ENCODE measurements around the gene KIFBP. TPM values are rescaled to one million over a fixed set of nuclear protein-coding genes. Genes with fewer than 3 reads are reported as not detected.

Gene KIFBP
- total RNA-seq, 1 experiment from 2014 or later, result 26.9 TPM

DNA sequence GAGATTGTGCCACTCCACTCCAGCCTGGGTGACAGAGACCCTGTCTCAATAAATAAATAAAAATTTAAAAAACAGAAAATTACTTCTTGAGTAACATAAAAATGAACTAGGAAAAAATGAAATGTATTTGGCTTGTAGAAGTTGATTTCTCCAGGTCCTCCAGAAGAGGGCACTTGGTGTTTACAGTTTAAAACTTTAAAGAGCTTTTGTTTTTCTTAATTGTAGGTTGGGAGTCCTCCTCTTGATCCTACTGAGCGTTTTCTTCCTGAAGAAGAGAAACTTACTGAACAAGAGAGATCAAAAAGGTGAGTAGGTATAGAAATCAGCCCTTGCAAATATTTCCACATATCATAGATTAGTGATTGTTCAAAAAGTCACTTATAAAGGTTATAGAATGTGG, 16.2 kb downstream of the KIFBP start:
- H3K27me3 ChIP-seq (ENCODE audit: insufficient read depth, low read length), result no peaks in the 10 kb centered on the region
- ATAC-seq (no peak), DNase-seq (ENCODE audit: low read depth, low spot score) (peak; percentile 18)
- TF ChIP-seq, protein P1, sequence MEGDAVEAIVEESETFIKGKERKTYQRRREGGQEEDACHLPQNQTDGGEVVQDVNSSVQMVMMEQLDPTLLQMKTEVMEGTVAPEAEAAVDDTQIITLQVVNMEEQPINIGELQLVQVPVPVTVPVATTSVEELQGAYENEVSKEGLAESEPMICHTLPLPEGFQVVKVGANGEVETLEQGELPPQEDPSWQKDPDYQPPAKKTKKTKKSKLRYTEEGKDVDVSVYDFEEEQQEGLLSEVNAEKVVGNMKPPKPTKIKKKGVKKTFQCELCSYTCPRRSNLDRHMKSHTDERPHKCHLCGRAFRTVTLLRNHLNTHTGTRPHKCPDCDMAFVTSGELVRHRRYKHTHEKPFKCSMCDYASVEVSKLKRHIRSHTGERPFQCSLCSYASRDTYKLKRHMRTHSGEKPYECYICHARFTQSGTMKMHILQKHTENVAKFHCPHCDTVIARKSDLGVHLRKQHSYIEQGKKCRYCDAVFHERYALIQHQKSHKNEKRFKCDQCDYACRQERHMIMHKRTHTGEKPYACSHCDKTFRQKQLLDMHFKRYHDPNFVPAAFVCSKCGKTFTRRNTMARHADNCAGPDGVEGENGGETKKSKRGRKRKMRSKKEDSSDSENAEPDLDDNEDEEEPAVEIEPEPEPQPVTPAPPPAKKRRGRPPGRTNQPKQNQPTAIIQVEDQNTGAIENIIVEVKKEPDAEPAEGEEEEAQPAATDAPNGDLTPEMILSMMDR (IDR thresholded peaks at IDR 0.05 in 2 of 3, conservative IDR thresholded peaks at IDR 0.05 in 1 of 3; ENCODE audit: borderline replicate concordance in 1 of 3, insufficient read depth in 1 of 3, low read depth in 2 of 3, low read length in 2 of 3), result peak; percentile 27 to 65 (median 41); a peak in 4 of 6 replicates
- peak; percentile 71 for TF ChIP-seq RAD21 (IDR thresholded peaks at IDR 0.05; ENCODE audit: low read depth)
- TF ChIP-seq, protein P2, sequence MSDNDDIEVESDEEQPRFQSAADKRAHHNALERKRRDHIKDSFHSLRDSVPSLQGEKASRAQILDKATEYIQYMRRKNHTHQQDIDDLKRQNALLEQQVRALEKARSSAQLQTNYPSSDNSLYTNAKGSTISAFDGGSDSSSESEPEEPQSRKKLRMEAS (IDR thresholded peaks at IDR 0.05), result no peak
- ChIA-PET CTCF (interaction anchor here (0.6 to 2.5 kb wide), 9 partner anchors 9 to 404 kb away, joined by 3 to 17 read pairs (median 5); no protein-coding TSS in a partner anchor), POLR2A (no interaction called here), RAD21 (ENCODE audit: low non-redundant PET in 1 of 2, low total read pairs in 2 of 2, uncharacterized antibody in 2 of 2, unreplicated experiment in 2 of 2) (interaction anchor here (0.5 to 1.3 kb wide), 3 partner anchors 173 to 388 kb away, joined by 3 read pairs; no protein-coding TSS in a partner anchor)
- H3K4me2 ChIP-seq (ENCODE audit: low read length), result no peak overlapping the region
- H4K20me1 ChIP-seq (ENCODE audit: insufficient read depth), result no peaks in the 10 kb centered on the region
- no peak overlapping the region for H3K27ac ChIP-seq (ENCODE audit: low read depth, low read length)
- no peaks in the 10 kb centered on the region for H3K4me1 ChIP-seq (ENCODE audit: control insufficient read depth in 1 of 2, insufficient read depth in 2 of 2, low read length in 2 of 2)
- no peaks in the 10 kb centered on the region for H3K9me2 ChIP-seq (ENCODE audit: insufficient read depth)
- no peak overlapping the region for H3K9ac ChIP-seq (ENCODE audit: low read length)
- H3K36me3 ChIP-seq (ENCODE audit: control insufficient read depth in 1 of 2, insufficient read depth in 2 of 2, low read length in 2 of 2), result peaks cover 5 to 12% of the 10 kb centered on the region in 2 experiments; a peak in 2 of 4 replicates
- no peak overlapping the region for H3K4me3 ChIP-seq (replicated peaks in 1 of 2; ENCODE audit: low read depth in 1 of 2, low read length in 2 of 2)
- no peak overlapping the region for H2AFZ ChIP-seq (ENCODE audit: low read depth, low read length, poor library complexity, severe bottlenecking)
- H3K9me3 ChIP-seq (ENCODE audit: control insufficient read depth in 1 of 2, insufficient read depth in 1 of 2, low read depth in 1 of 2, low read length in 2 of 2), result no peaks in the 10 kb centered on the region
- no peaks in the 10 kb centered on the region for H3K79me2 ChIP-seq (ENCODE audit: insufficient read depth, low read length)
- intact Hi-C loops (cut with micrococcal nuclease), result loop anchor here (1.0 to 10.0 kb wide), 3 partner anchors 88 to 387 kb away; no protein-coding TSS in a partner anchor
- no TSS peak for BruUV-seq (replicated peaks)

DNA sequence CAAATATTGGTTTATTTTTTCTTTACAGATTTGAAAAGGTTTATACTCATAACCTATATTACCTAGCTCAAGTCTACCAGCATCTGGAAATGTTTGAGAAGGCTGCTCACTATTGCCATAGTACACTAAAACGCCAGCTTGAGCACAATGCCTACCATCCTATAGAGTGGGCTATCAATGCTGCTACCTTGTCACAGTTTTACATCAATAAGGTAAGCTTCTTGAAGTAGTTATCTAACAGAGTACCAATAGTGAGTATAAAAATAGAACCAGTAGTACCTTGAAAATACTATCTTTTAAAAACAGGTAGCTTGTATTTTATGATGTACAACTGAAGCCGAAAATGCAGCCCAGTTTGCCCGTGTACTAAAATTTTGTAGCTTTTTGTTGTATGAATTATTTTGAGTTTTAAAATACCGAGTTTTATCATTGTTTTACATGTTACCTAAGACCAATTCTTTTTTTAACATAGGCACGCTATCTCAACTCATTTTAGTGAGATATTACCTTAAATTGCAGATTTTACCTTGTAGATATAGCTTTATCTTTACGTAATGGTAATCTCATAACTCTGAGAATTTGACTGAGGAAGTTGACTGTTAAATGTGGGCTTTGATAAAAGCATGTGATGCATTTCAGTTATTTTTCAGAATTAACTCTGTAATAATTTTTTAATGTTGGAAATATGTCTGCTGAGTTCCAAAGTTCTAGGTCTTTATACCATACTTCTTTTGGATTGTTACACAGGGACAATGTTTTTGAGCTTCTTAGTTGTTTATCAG, 17.3 kb downstream of the KIFBP start:
- CTCF ChIA-PET, result interaction anchor here (1.6 to 2.5 kb wide), 5 partner anchors 18 to 387 kb away, joined by 4 to 17 read pairs (median 11); no protein-coding TSS in a partner anchor
- intact Hi-C loops (cut with micrococcal nuclease), result loop anchor here (1.0 to 10.0 kb wide), 3 partner anchors 87 to 386 kb away; no protein-coding TSS in a partner anchor
- Histone ChIP-seq H3K4me2 (ENCODE audit: low read length) (no peak overlapping the region), H3K4me3 (replicated peaks in 1 of 2; ENCODE audit: low read depth in 1 of 2, low read length in 2 of 2) (no peak overlapping the region), H2AFZ (ENCODE audit: low read depth, low read length, poor library complexity, severe bottlenecking) (no peak overlapping the region), H3K4me1 (ENCODE audit: control insufficient read depth in 1 of 2, insufficient read depth in 2 of 2, low read length in 2 of 2) (no peaks in the 10 kb centered on the region), H3K9ac (ENCODE audit: low read length) (no peak overlapping the region), H3K79me2 (ENCODE audit: insufficient read depth, low read length) (no peaks in the 10 kb centered on the region), H4K20me1 (ENCODE audit: insufficient read depth) (no peaks in the 10 kb centered on the region), H3K27ac (ENCODE audit: low read depth, low read length) (no peak overlapping the region), H3K36me3 (ENCODE audit: control insufficient read depth in 1 of 2, insufficient read depth in 2 of 2, low read length in 2 of 2) (peaks cover 5 to 14% of the 10 kb centered on the region in 2 experiments; a peak in 2 of 4 replicates), H3K9me3 (ENCODE audit: control insufficient read depth in 1 of 2, insufficient read depth in 1 of 2, low read depth in 1 of 2, low read length in 2 of 2) (no peaks in the 10 kb centered on the region), H3K27me3 (ENCODE audit: insufficient read depth, low read length) (no peaks in the 10 kb centered on the region), H3K9me2 (ENCODE audit: insufficient read depth) (no peaks in the 10 kb centered on the region)
- no peak for DNase-seq (ENCODE audit: low read depth, low spot score)
- BruUV-seq (replicated peaks), result no TSS peak
- no peak for ATAC-seq
- POLR2A ChIA-PET, result no interaction called here
- TF ChIP-seq EGR1 (IDR thresholded peaks at IDR 0.05; ENCODE audit: low read depth) (no peak), ZNF274 (IDR thresholded peaks at IDR 0.05; ENCODE audit: low read depth, low read length) (no peak), CEBPB (IDR thresholded peaks at IDR 0.05; ENCODE audit: low read depth) (no peak), RAD21 (IDR thresholded peaks at IDR 0.05; ENCODE audit: low read depth) (no peak), SP1 (IDR thresholded peaks at IDR 0.05; ENCODE audit: low read depth) (no peak), ELF1 (IDR thresholded peaks at IDR 0.05; ENCODE audit: borderline replicate concordance, low read depth) (no peak), POLR2A (IDR thresholded peaks at IDR 0.05; ENCODE audit: borderline replicate concordance, extremely low read depth, insufficient read depth, insufficient read length) (no peak), CBX3 (IDR thresholded peaks at IDR 0.05; ENCODE audit: low read depth) (no peak)
- TF ChIP-seq, protein P3, sequence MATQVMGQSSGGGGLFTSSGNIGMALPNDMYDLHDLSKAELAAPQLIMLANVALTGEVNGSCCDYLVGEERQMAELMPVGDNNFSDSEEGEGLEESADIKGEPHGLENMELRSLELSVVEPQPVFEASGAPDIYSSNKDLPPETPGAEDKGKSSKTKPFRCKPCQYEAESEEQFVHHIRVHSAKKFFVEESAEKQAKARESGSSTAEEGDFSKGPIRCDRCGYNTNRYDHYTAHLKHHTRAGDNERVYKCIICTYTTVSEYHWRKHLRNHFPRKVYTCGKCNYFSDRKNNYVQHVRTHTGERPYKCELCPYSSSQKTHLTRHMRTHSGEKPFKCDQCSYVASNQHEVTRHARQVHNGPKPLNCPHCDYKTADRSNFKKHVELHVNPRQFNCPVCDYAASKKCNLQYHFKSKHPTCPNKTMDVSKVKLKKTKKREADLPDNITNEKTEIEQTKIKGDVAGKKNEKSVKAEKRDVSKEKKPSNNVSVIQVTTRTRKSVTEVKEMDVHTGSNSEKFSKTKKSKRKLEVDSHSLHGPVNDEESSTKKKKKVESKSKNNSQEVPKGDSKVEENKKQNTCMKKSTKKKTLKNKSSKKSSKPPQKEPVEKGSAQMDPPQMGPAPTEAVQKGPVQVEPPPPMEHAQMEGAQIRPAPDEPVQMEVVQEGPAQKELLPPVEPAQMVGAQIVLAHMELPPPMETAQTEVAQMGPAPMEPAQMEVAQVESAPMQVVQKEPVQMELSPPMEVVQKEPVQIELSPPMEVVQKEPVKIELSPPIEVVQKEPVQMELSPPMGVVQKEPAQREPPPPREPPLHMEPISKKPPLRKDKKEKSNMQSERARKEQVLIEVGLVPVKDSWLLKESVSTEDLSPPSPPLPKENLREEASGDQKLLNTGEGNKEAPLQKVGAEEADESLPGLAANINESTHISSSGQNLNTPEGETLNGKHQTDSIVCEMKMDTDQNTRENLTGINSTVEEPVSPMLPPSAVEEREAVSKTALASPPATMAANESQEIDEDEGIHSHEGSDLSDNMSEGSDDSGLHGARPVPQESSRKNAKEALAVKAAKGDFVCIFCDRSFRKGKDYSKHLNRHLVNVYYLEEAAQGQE (IDR thresholded peaks at IDR 0.05; ENCODE audit: low read depth), result no peak
- RAD21 ChIA-PET (ENCODE audit: low non-redundant PET in 1 of 2, low total read pairs in 2 of 2, uncharacterized antibody in 2 of 2, unreplicated experiment in 2 of 2), result interaction anchor here in 1 of 2 experiments (0.6 kb wide), 1 partner anchor 218 kb away, joined by 5 read pairs; no protein-coding TSS in a partner anchor
